ENCODE measurements around the gene EGLN3. TPM values are rescaled to one million over a fixed set of nuclear protein-coding genes. Genes with fewer than 3 reads are reported as not detected.

Gene EGLN3
- total RNA-seq, 2 experiments from 2014 or later = 12.7 to 13.7 TPM

GRCh38 chr14:33916663-33917565, 34.0 kb downstream of the EGLN3 start:
- Mint-ChIP-seq H3K4me3 (no peak overlapping the region), H3K27ac (no peak overlapping the region), H3K4me1 (ENCODE audit: low read depth) (no peaks in the 10 kb centered on the region), H3K9me3 (ENCODE audit: insufficient read depth) (no peaks in the 10 kb centered on the region), H3K27me3 (ENCODE audit: low read depth) (peaks cover 2% of the 10 kb centered on the region), H3K36me3 (ENCODE audit: low read depth) (no peaks in the 10 kb centered on the region)
- ChIA-PET CTCF (no interaction called here), POLR2A (interaction anchor here (0.6 kb wide), 1 partner anchor 182 kb away, joined by 3 read pairs; no protein-coding TSS in a partner anchor)
- DNase-seq (no peak), ATAC-seq (no peak)

GRCh38 chr14:33915682-33916081, 35.2 kb downstream of the EGLN3 start:
- Mint-ChIP-seq H3K36me3 (ENCODE audit: low read depth) (no peaks in the 10 kb centered on the region), H3K27me3 (ENCODE audit: low read depth) (peaks cover 2% of the 10 kb centered on the region), H3K27ac (no peak overlapping the region), H3K9me3 (ENCODE audit: insufficient read depth) (no peaks in the 10 kb centered on the region), H3K4me1 (ENCODE audit: low read depth) (no peaks in the 10 kb centered on the region), H3K4me3 (no peak overlapping the region)
- ChIA-PET POLR2A (no interaction called here), CTCF (no interaction called here)
- DNase-seq = no peak
- no peak for ATAC-seq

- Mint-ChIP-seq H3K9me3 (ENCODE audit: insufficient read depth) (no peaks in the 10 kb centered on the region), H3K27ac (no peak overlapping the region), H3K27me3 (ENCODE audit: low read depth) (peaks cover 2% of the 10 kb centered on the region), H3K36me3 (ENCODE audit: low read depth) (no peaks in the 10 kb centered on the region), H3K4me1 (ENCODE audit: low read depth) (no peaks in the 10 kb centered on the region), H3K4me3 (no peak overlapping the region)
- POLR2A ChIA-PET = no interaction called here
- no peak for ATAC-seq
- no peak for DNase-seq
- CTCF ChIA-PET = no interaction called here
These were observed 36.0 kb downstream of the EGLN3 start for GRCh38 chr14:33914676-33915516.

GRCh38 chr14:33911046-33911445, 39.8 kb downstream of the EGLN3 start:
- ChIA-PET CTCF (interaction anchor here (1.2 kb wide), 1 partner anchor 185 kb away, joined by 3 read pairs; no protein-coding TSS in a partner anchor), POLR2A (no interaction called here)
- DNase-seq = no peak

GRCh38 chr14:33910435-33910834, 40.4 kb downstream of the EGLN3 start:
- ChIA-PET CTCF (interaction anchor here (0.7 to 1.2 kb wide), 3 partner anchors 10 to 186 kb away, joined by 3 read pairs; no protein-coding TSS in a partner anchor), POLR2A (no interaction called here)
- Mint-ChIP-seq H3K27me3 (ENCODE audit: low read depth) (peaks cover 6% of the 10 kb centered on the region), H3K9me3 (ENCODE audit: insufficient read depth) (no peaks in the 10 kb centered on the region), H3K4me3 (no peak overlapping the region), H3K36me3 (ENCODE audit: low read depth) (no peaks in the 10 kb centered on the region), H3K4me1 (ENCODE audit: low read depth) (no peaks in the 10 kb centered on the region), H3K27ac (no peak overlapping the region)
- ATAC-seq (no peak), DNase-seq (no peak)

More at GRCh38 chr14:33911046-33911445, 39.8 kb downstream of the EGLN3 start:
- H3K4me3 Mint-ChIP-seq = no peak overlapping the region
- peaks cover 5% of the 10 kb centered on the region for H3K27me3 Mint-ChIP-seq (ENCODE audit: low read depth)
- no peaks in the 10 kb centered on the region for H3K9me3 Mint-ChIP-seq (ENCODE audit: insufficient read depth)
- no peaks in the 10 kb centered on the region for H3K36me3 Mint-ChIP-seq (ENCODE audit: low read depth)
- H3K4me1 Mint-ChIP-seq (ENCODE audit: low read depth) = no peaks in the 10 kb centered on the region
- ATAC-seq = no peak
- no peak overlapping the region for H3K27ac Mint-ChIP-seq

- CTCF ChIA-PET = interaction anchor here (0.7 to 1.5 kb wide), 4 partner anchors 10 to 187 kb away, joined by 3 to 5 read pairs (median 3); no protein-coding TSS in a partner anchor
- Mint-ChIP-seq H3K36me3 (ENCODE audit: low read depth) (no peaks in the 10 kb centered on the region), H3K4me1 (ENCODE audit: low read depth) (no peaks in the 10 kb centered on the region), H3K9me3 (ENCODE audit: insufficient read depth) (no peaks in the 10 kb centered on the region), H3K4me3 (no peak overlapping the region), H3K27me3 (ENCODE audit: low read depth) (peaks cover 10% of the 10 kb centered on the region), H3K27ac (no peak overlapping the region)
- POLR2A ChIA-PET = no interaction called here
- ATAC-seq (no peak), DNase-seq (no peak)
These were observed 41.3 kb downstream of the EGLN3 start for GRCh38 chr14:33909380-33910084.

GRCh38 chr14:33908540-33909223, 42.2 kb downstream of the EGLN3 start:
- H3K27ac Mint-ChIP-seq = no peak overlapping the region
- CTCF ChIA-PET = interaction anchor here (1.0 to 1.5 kb wide), 2 partner anchors 68 to 189 kb away, joined by 3 to 5 read pairs; no protein-coding TSS in a partner anchor
- ATAC-seq (no peak), DNase-seq (no peak)
- H3K4me1 Mint-ChIP-seq (ENCODE audit: low read depth) = no peaks in the 10 kb centered on the region
- no peaks in the 10 kb centered on the region for H3K9me3 Mint-ChIP-seq (ENCODE audit: insufficient read depth)
- POLR2A ChIA-PET = no interaction called here
- no peak overlapping the region for H3K4me3 Mint-ChIP-seq
- peaks cover 15% of the 10 kb centered on the region for H3K27me3 Mint-ChIP-seq (ENCODE audit: low read depth)
- no peaks in the 10 kb centered on the region for H3K36me3 Mint-ChIP-seq (ENCODE audit: low read depth)

GRCh38 chr14:33906968-33907367, 43.9 kb downstream of the EGLN3 start:
- Mint-ChIP-seq H3K4me3 (no peak overlapping the region), H3K4me1 (ENCODE audit: low read depth) (peaks cover 5% of the 10 kb centered on the region), H3K9me3 (ENCODE audit: insufficient read depth) (no peaks in the 10 kb centered on the region), H3K27ac (no peak overlapping the region), H3K27me3 (ENCODE audit: low read depth) (peaks cover 18% of the 10 kb centered on the region), H3K36me3 (ENCODE audit: low read depth) (no peaks in the 10 kb centered on the region)
- ATAC-seq (no peak), DNase-seq (no peak)
- ChIA-PET CTCF (no interaction called here), POLR2A (no interaction called here)

- DNase-seq = no peak
- peaks cover 5% of the 10 kb centered on the region for H3K4me1 Mint-ChIP-seq (ENCODE audit: low read depth)
- no peak overlapping the region for H3K4me3 Mint-ChIP-seq
- H3K27ac Mint-ChIP-seq = no peak overlapping the region
- H3K9me3 Mint-ChIP-seq (ENCODE audit: insufficient read depth) = no peaks in the 10 kb centered on the region
- POLR2A ChIA-PET = no interaction called here
- CTCF ChIA-PET = interaction anchor here (1.0 kb wide), 1 partner anchor 194 kb away, joined by 3 read pairs; no protein-coding TSS in a partner anchor
- no peaks in the 10 kb centered on the region for H3K36me3 Mint-ChIP-seq (ENCODE audit: low read depth)
- peaks cover 18% of the 10 kb centered on the region for H3K27me3 Mint-ChIP-seq (ENCODE audit: low read depth)
- ATAC-seq = no peak
These were observed 46.3 kb downstream of the EGLN3 start for GRCh38 chr14:33904609-33905008.

GRCh38 chr14:33903369-33903768, 47.5 kb downstream of the EGLN3 start:
- DNase-seq (no peak), ATAC-seq (no peak)
- no peak overlapping the region for H3K4me3 Mint-ChIP-seq
- H3K27me3 Mint-ChIP-seq (ENCODE audit: low read depth) = peaks cover 18% of the 10 kb centered on the region
- H3K27ac Mint-ChIP-seq = no peak overlapping the region
- H3K36me3 Mint-ChIP-seq (ENCODE audit: low read depth) = no peaks in the 10 kb centered on the region
- H3K9me3 Mint-ChIP-seq (ENCODE audit: insufficient read depth) = no peaks in the 10 kb centered on the region
- ChIA-PET CTCF (no interaction called here), POLR2A (no interaction called here)
- H3K4me1 Mint-ChIP-seq (ENCODE audit: low read depth) = peaks cover 5% of the 10 kb centered on the region

- H3K27ac Mint-ChIP-seq = no peak overlapping the region
- ChIA-PET CTCF (no interaction called here), POLR2A (no interaction called here)
- no peaks in the 10 kb centered on the region for H3K36me3 Mint-ChIP-seq (ENCODE audit: low read depth)
- H3K27me3 Mint-ChIP-seq (ENCODE audit: low read depth) = peaks cover 16% of the 10 kb centered on the region
- H3K4me3 Mint-ChIP-seq = no peak overlapping the region
- H3K4me1 Mint-ChIP-seq (ENCODE audit: low read depth) = peaks cover 5% of the 10 kb centered on the region
- no peak for ATAC-seq
- DNase-seq = no peak
- H3K9me3 Mint-ChIP-seq (ENCODE audit: insufficient read depth) = no peaks in the 10 kb centered on the region
These were observed 48.5 kb downstream of the EGLN3 start for GRCh38 chr14:33902363-33902762.

All from activated CD8-positive, alpha-beta T cell treated with anti-CD3 and anti-CD28 coated beads, Interleukin-2, amount 10 ng/mL, durations not matched to agents 7 days and 5 days (primary cell).